MCF 10A (cell line): ENCODE data around the gene VRK3. TPM values are rescaled to one million over a fixed set of nuclear protein-coding genes. Genes with fewer than 3 reads are reported as not detected.

Source experiments
- BruUV-seq: library from RNA; stranded (reverse); fragments of 400-500 nt; replicated peaks from 2 replicates; lab custom pipeline; 2021; lab: Mats Ljungman, UMichigan
- CTCF ChIA-PET: fragments of 300-600 bp; sonication (Branson Sonifier 250); formaldehyde crosslinking; extraction: SDS; loops from one replicate; lab custom pipeline; 2021; ENCODE audit warnings: antibody characterized with exemption, inconsistent platforms; lab: Yijun Ruan, JAX
- POLR2A ChIA-PET: fragments of 300-600, 350-650 bp; sonication (Branson Sonifier 250); formaldehyde crosslinking; extraction: SDS; loops from one replicate; lab custom pipeline; 2020; ENCODE audit warnings: antibody characterized with exemption, inconsistent platforms; lab: Yijun Ruan, JAX
- DNase-seq: peaks from one replicate; pipeline ENCODE4 v3.0.0-alpha.2; 2018; ENCODE audit not compliant: unreplicated experiment
- H3K27ac Mint-ChIP-seq: one replicate; pipeline ENCODE4 v1.8.0; 2022; ENCODE audit warnings: mild to moderate bottlenecking, low read depth, mixed read lengths; ENCODE audit not compliant: unreplicated experiment
- H3K27me3 Mint-ChIP-seq: one replicate; pipeline ENCODE4 v1.8.0; 2022; ENCODE audit warnings: mixed read lengths; ENCODE audit not compliant: insufficient read depth, unreplicated experiment
- H3K36me3 Mint-ChIP-seq: one replicate; pipeline ENCODE4 v1.8.0; 2022; ENCODE audit warnings: mild to moderate bottlenecking, moderate library complexity, mixed read lengths; ENCODE audit not compliant: insufficient read depth, unreplicated experiment
- H3K4me1 Mint-ChIP-seq: one replicate; pipeline ENCODE4 v1.8.0; 2022; ENCODE audit warnings: mixed read lengths; ENCODE audit not compliant: insufficient read depth, unreplicated experiment
- H3K4me3 Mint-ChIP-seq: one replicate; pipeline ENCODE4 v1.8.0; 2022; ENCODE audit warnings: mild to moderate bottlenecking, moderate library complexity, mixed read lengths; ENCODE audit not compliant: unreplicated experiment
- H3K9me3 Mint-ChIP-seq: one replicate; pipeline ENCODE4 v1.8.0; 2022; ENCODE audit warnings: mixed read lengths; ENCODE audit not compliant: unreplicated experiment
- intact Hi-C: fragments of 100-400 bp; cut with micrococcal nuclease; formaldehyde crosslinking; loops from 2 replicates; pipeline ENCODE4 v1.14.1; 2022
- total RNA-seq: library from RNA; stranded (reverse); gene quantifications from 2 replicates; pipeline ENCODE4 v1.2.3, GENCODE V29; 2022
- TF ChIP-seq, protein P1 (sequence below): fragments of 200-600 bp; IDR thresholded peaks from one replicate; pipeline ENCODE4 v1.8.0; 2022; ENCODE audit warnings: antibody characterized with exemption, mild to moderate bottlenecking; ENCODE audit not compliant: unreplicated experiment

VRK3 gene
- total RNA-seq, 1 experiment from 2014 or later, result 24.7 TPM

DNA sequence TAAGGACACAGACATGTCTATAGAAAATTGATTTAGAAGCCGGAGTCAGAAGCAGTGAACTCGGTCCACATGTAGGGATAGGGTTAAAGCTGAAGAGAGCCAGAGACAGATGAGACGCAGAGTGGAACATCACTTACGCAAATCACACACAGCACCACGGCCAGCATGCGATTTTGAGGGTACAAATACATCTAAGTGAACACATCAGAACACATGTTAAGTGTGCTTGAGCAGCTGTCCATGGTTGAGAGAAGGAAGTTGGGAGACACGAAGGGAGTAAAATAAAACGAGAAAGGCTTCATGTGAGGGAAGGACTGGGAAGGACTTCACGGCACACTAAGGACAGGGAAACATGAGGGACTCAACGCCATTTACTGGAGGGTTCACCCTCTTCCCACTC is 38.8 kb downstream of the VRK3 start:
- H3K27me3 Mint-ChIP-seq, result no peaks in the 10 kb centered on the region
- H3K27ac Mint-ChIP-seq, result no peak overlapping the region
- no TSS peak for BruUV-seq
- TF ChIP-seq, protein P1, sequence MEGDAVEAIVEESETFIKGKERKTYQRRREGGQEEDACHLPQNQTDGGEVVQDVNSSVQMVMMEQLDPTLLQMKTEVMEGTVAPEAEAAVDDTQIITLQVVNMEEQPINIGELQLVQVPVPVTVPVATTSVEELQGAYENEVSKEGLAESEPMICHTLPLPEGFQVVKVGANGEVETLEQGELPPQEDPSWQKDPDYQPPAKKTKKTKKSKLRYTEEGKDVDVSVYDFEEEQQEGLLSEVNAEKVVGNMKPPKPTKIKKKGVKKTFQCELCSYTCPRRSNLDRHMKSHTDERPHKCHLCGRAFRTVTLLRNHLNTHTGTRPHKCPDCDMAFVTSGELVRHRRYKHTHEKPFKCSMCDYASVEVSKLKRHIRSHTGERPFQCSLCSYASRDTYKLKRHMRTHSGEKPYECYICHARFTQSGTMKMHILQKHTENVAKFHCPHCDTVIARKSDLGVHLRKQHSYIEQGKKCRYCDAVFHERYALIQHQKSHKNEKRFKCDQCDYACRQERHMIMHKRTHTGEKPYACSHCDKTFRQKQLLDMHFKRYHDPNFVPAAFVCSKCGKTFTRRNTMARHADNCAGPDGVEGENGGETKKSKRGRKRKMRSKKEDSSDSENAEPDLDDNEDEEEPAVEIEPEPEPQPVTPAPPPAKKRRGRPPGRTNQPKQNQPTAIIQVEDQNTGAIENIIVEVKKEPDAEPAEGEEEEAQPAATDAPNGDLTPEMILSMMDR, result no peak
- DNase-seq, result no peak
- POLR2A ChIA-PET, result interaction anchor here (0.7 to 1.8 kb wide), 4 partner anchors 34 to 1101 kb away, joined by 3 to 5 read pairs (median 4); partner anchors contain the start of genes VRK3 and ZNF473
- H3K9me3 Mint-ChIP-seq, result no peaks in the 10 kb centered on the region
- CTCF ChIA-PET, result interaction anchor here (0.6 to 0.8 kb wide), 3 partner anchors 24 to 85 kb away, joined by 3 to 4 read pairs (median 4); no protein-coding TSS in a partner anchor
- intact Hi-C loops, result no loop called here
- peaks cover 23% of the 10 kb centered on the region for H3K36me3 Mint-ChIP-seq
- no peak overlapping the region for H3K4me3 Mint-ChIP-seq
- H3K4me1 Mint-ChIP-seq, result no peaks in the 10 kb centered on the region

DNA sequence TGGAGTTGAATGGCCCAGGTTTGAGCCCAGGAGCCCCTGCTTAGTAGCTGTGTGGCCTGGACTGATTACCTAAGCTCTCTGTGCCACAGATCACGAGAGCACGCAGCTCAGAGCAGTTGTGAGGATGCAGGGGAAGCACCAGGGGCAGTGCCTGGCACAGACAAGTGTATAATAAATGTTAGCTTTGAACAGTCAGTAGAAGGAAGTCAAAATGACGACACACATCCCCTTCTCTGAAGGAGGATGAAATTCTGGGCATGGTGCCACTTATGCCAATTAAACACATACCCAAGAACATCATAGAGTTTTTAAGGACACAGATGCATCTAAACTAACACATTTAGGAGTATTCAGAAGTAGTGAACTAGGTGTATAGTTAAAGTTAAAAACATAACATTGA is 39.3 kb downstream of the VRK3 start:
- no peak for DNase-seq
- BruUV-seq, result no TSS peak
- intact Hi-C loops, result no loop called here
- Mint-ChIP-seq H3K27me3 (no peaks in the 10 kb centered on the region), H3K36me3 (peaks cover 23% of the 10 kb centered on the region), H3K4me1 (no peaks in the 10 kb centered on the region), H3K4me3 (no peak overlapping the region), H3K27ac (no peak overlapping the region), H3K9me3 (no peaks in the 10 kb centered on the region)
- TF ChIP-seq, protein P1, result no peak
- CTCF ChIA-PET, result interaction anchor here (0.6 to 0.8 kb wide), 2 partner anchors 24 to 86 kb away, joined by 3 to 4 read pairs; no protein-coding TSS in a partner anchor
- POLR2A ChIA-PET, result interaction anchor here (0.7 kb wide), 1 partner anchor 1102 kb away, joined by 3 read pairs; no protein-coding TSS in a partner anchor

DNA sequence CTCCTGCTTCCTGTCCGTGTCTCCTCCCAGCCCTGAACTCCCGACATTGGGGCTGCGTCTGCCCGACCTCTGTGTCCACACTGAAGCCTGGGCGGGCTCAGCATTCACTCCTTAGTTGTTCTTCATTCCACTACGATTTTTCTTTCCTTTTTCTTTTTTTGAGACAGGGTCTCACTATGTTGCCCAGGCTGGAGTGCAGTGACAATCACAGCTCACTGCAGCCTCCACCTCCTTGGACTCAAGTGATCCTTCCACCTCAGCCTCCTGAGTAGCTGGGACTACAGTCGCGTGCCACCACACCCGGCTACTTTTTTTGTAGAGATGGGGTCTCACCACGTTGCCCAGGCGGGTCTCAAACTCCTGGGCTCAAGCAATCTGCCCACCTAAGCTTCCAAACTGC is 40.7 kb downstream of the VRK3 start:
- POLR2A ChIA-PET, result interaction anchor here (0.7 kb wide), 1 partner anchor 313 kb away, joined by 3 read pairs; no protein-coding TSS in a partner anchor
- Mint-ChIP-seq H3K27me3 (no peaks in the 10 kb centered on the region), H3K4me1 (no peaks in the 10 kb centered on the region), H3K4me3 (no peak overlapping the region), H3K36me3 (peaks cover 23% of the 10 kb centered on the region), H3K27ac (no peak overlapping the region), H3K9me3 (no peaks in the 10 kb centered on the region)
- BruUV-seq, result no TSS peak
- DNase-seq, result no peak
- intact Hi-C loops, result loop anchor here (1.0 kb wide), 1 partner anchor 40 kb away; no protein-coding TSS in a partner anchor
- CTCF ChIA-PET, result interaction anchor here (0.7 to 1.7 kb wide), 6 partner anchors 8 to 46 kb away, joined by 3 to 7 read pairs (median 4); partner anchors contain the start of gene VRK3
- TF ChIP-seq, protein P1, result no peak

DNA sequence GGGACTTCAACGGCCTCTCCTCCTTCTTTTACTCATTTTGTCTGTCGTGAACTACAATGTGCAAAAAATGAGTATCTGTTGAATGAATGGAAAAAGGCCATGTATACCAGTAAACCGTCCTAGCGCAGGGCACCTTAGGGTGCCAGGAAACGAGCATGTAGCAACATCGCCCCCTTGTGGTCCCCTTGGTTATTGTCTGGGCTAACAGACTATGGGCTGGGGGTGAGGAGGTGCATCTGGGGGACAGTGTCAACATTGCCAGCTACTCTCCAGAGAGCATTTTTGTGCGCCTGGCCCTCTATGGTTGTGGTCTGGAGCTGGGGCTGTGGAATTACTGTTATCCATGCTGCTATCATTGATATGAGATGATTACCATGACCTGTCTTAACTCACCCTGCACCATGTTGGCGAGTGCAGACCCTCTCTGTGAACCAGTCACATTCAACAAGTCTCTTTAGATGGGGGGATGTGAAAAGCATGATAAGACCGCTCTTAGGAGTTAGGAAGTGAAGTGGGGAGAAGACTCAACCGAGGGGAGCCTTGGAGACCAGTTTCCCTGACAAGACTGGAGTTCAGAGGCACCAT is 41.4 kb downstream of the VRK3 start:
- H3K27me3 Mint-ChIP-seq, result no peaks in the 10 kb centered on the region
- H3K4me3 Mint-ChIP-seq, result no peak overlapping the region
- no peaks in the 10 kb centered on the region for H3K4me1 Mint-ChIP-seq
- H3K36me3 Mint-ChIP-seq, result peaks cover 18% of the 10 kb centered on the region
- no TSS peak for BruUV-seq
- H3K27ac Mint-ChIP-seq, result no peak overlapping the region
- peak; percentile 69 for DNase-seq
- ChIA-PET CTCF (interaction anchor here (0.6 to 1.7 kb wide), 7 partner anchors 9 to 225 kb away, joined by 3 to 7 read pairs (median 4); partner anchors contain the start of gene VRK3), POLR2A (interaction anchor here (0.6 kb wide), 1 partner anchor 24 kb away, joined by 3 read pairs; no protein-coding TSS in a partner anchor)
- intact Hi-C loops, result loop anchor here (1.0 kb wide), 2 partner anchors 41 to 46 kb away; no protein-coding TSS in a partner anchor
- TF ChIP-seq, protein P1, result peak; percentile 85
- no peaks in the 10 kb centered on the region for H3K9me3 Mint-ChIP-seq
